HG02763 (cell line): ENCODE results near the gene ISG15.

Source experiments
- ATAC-seq: cut with Tn5 transposase; IDR thresholded peaks from one replicate; pipeline ENCODE4 v1.9.1; 2021; ENCODE audit warnings: mild to moderate bottlenecking, moderate library complexity; ENCODE audit not compliant: unreplicated experiment

Gene ISG15

DNA sequence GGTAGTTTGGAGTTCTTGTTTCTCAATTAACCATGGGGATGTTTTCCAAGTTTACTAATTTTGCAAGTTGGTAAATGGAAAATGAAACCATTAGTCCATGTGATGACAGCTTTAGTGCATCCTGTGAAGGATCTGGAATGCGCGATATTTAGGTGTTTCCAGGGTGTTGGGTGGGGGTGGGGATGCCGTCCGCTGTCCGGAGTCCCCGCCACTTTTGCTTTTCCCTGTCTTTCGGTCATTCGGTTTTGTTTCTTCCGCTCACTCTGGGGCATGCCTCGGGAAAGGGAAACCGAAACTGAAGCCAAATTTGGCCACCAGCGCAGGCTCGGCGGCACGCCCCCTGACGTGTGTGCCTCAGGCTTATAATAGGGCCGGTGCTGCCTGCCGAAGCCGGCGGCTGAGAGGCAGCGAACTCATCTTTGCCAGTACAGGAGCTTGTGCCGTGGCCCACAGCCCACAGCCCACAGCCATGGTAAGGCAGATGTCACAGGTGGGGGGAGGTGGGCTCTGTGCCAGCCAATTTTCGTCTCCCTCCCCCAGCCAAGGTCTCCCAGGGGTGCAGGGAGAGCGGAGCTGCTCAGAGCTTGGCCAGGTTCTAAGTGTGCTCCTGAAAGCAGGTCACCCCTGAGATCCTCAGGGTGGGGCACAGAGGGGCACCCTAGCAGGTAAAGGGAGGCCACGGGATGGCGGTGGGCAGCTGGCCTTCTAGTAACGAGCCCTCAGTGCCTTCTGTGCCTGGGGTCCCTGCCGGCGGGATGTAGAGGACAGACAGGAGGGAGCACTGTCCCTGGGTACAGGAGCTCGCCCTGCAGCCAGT, at the start of gene ISG15:
TSS of gene ISG15 (plus strand) at position 393 of the 817 bp plus-strand sequence. CDS start at position 470, 77 bp downstream.
- ATAC-seq: peak; percentile 72

DNA sequence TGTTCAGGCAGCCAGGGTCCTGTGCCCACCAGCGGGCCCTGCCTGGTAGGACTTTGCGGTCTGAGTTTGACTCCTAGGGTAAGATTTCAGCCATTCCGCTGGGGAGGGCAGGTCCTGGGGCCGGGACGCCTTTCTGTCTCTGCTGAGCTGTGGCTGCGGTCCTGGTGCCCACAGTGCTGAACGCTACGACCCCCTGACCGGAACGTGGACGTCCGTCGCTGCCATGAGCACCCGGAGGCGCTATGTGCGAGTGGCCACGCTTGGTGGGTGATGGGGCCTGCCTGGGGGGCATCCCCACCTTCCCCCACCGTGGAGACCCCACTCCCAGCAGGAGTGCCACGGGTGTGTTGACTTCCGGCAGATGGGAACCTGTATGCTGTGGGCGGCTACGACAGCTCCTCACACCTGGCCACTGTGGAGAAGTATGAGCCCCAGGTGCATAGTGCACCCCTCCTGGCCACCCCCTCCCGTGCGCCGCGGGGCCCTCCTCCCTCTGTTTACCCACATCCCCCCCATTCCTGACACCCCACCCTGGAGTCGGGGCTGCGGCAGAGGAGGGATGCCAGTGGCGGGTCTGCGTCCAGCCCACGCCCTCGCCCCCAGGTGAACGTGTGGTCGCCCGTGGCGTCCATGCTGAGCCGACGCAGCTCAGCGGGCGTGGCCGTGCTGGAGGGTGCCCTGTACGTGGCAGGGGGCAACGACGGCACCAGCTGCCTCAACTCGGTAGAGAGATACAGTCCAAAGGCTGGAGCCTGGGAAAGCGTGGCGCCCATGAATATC, 49.4 kb upstream of the ISG15 start:
- ATAC-seq: no peak

DNA sequence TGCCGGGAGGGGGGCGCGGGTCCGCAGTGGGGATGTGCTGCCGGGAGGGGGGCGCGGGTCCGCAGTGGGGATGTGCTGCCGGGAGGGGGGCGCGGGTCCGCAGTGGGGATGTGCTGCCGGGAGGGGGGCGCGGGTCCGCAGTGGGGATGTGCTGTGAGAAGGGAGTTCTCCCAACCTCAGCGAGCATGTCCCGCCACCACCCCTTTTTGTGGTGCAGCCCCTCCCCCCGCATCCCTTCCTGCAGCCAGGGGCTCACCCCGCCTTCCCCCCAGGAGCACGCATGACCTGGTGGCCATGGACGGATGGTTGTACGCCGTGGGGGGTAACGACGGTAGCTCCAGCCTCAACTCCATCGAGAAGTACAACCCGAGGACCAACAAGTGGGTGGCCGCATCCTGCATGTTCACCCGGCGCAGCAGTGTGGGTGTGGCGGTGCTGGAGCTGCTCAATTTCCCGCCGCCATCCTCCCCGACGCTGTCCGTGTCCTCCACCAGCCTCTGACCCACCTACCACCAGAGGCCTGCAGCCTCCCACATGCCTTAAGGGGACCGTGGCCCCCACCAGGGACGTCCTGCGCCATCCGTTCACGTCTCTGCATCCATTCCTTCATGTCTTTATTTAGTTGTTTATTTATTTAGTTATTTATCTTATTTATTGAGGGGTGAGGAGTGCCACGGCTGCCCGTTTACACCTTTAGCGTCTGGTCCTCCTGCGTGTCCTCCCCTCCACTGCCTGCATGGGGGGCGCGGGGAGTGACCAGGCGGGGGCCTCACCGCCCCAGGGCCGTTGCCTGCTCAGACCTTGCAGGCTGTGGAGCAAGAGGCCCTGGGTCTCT, 48.4 kb upstream of the ISG15 start:
- no peak for ATAC-seq

GRCh38 chr1:965526-966134, 47.7 kb upstream of the ISG15 start:
- ATAC-seq: no peak

- no peak for ATAC-seq
Observed at GRCh38 chr1:966135-966703, 47.1 kb upstream of the ISG15 start, which contains the start of gene PLEKHN1. PLEKHN1 (plus strand) TSS chr1:966482; CDS start chr1:966532, 50 bp downstream.

- ATAC-seq: peak; percentile 63
Observed at GRCh38 chr1:966704-967300, 46.5 kb upstream of the ISG15 start.

DNA sequence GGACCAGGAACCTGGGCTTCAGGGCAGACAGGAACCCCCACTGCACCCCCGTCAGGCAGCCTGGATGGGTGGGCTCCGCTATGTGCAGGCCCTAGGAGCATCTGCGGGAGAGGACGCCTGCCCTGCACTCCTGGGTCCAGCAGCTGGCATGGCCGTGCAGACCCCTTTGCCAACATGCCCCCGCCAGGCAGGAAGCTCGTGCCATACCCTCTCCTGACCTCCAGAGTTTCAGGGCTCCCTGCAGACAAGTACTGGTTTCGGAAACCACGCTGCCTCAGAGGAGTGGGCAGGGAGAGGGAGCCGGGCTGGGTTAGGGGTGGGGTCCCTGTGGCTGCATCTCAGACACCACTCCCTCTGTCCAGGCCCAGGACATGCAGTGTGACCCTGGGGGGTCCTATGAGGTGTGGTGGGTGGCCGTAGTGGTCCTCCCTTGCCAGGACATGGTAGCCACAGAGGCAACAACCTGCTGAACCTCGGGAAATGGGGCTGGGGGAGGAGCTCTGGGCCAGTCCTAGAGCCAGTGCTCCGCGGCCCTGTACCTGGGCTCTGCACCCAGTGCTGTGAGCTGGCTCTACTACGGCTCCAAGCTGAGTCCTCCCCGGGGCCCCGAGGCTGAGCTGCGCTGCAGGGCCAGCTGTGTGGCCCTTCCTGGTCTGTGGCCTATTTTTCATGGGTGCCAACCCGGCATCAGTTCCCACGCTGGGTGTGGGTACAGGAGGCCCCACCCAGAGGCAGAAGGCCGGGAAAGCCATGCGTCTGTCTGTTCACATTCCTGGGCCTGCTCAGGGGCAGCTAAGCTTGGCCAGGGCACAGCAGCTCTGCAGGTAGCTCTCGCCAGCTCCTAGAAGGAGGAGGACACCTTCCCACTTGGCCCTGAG, 45.6 kb upstream of the ISG15 start:
- no peak for ATAC-seq

- no peak for ATAC-seq
Observed at GRCh38 chr1:969260-969855, 43.9 kb upstream of the ISG15 start.

GRCh38 chr1:970242-970972, 42.9 kb upstream of the ISG15 start:
- ATAC-seq: no peak

DNA sequence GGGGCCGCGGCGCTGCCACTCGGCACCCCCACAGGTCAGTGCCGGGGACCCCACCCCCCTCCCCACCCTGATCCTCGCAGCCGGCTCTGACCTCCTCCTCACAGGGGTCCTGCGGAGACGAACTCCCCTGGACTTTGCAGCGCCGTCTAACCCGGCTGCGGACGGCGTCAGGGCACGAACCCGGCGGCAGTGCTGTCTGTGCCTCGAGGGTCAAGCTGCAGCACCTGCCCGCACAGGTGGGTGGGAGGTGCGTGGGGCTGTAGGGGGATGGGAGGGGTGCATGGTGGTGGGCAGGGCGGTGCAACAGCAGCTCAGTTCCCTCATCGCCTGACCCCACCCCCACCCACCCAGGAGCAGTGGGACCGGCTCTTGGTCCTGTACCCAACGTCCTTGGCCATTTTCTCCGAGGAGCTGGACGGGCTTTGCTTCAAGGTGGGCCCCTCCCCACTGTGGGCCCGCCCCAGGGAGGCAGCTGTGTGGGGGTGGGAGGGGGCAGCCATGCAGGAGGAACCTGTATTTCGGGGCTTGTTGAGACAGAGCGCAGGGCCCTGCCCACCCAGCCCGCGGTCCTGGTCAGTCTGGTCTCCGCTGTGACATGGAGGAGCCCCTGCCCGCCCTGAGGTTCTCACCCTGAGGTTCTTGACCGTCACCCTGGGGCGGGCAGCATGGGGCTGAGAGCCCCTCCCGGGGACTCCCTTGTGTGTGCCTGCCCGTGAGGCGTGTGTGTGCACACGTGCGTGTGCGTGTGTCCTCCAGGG, 42.1 kb upstream of the ISG15 start:
- ATAC-seq: no peak

GRCh38 chr1:971751-972506, 41.4 kb upstream of the ISG15 start:
- no peak for ATAC-seq

DNA sequence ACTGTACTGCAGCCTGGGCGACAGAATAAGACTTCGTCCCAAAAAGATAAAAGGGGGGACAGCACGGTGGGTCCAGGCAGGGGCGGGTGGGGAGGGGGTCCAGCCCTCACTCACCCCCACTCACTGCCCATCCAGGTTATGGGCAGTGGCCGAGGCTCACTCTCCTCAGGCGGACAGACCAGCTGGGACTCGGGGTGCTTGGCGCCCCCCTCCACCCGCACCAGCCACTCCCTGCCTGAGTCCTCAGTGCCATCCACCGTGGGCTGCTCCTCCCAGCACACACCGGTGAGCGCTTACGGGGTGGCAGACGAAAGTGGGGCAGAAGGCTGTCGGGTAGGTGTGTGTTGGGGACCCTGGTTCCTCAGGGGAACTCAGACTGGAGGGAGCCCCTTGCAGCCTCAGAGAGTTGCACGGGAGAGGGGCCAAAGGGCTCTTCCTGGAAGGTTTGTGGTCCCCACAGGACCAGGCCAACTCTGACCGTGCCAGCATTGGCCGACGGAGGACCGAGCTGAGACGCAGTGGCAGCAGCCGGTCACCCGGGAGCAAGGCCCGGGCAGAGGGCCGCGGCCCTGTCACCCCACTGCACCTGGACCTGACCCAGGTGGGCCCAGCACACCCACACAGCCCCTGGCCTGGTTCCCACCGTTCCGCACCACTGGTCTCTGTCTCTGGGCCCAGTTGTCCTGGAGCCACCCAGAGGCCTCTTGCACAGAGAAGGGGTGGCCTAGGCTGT, 40.4 kb upstream of the ISG15 start:
- ATAC-seq: no peak

DNA sequence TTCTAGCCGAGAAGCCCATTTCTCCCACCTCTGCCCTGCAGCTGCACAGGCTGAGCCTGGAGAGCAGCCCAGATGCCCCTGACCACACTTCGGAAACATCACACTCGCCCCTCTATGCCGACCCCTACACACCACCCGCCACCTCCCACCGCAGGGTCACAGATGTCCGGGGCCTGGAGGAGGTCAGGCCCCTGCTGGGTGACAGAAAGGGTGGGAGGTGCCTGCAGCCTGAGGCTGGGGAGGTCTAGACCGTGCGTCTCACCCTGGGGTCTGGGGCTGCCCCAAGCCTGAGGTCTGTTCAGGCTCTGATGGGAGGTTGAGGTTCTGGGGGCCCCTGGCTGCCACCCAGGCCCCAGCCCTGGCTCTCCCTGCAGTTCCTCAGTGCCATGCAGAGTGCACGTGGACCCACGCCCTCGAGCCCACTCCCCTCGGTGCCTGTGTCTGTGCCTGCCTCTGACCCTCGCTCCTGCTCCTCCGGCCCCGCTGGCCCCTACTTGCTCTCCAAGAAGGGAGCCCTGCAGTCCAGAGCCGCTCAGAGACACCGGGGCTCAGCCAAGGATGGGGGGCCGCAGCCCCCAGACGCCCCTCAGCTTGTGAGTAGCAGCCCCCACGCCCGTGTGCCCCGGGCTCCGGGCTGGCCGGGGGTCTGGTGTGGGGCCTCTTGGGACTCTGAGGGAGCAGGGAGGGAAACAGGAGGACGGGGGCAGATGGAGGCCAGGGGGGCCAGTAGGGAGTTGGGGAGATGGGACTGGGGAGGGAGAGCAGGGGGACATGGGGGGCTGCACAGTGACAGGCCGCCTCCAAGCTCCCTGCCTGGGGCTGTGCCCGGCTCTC, 39.6 kb upstream of the ISG15 start:
- no peak for ATAC-seq

DNA sequence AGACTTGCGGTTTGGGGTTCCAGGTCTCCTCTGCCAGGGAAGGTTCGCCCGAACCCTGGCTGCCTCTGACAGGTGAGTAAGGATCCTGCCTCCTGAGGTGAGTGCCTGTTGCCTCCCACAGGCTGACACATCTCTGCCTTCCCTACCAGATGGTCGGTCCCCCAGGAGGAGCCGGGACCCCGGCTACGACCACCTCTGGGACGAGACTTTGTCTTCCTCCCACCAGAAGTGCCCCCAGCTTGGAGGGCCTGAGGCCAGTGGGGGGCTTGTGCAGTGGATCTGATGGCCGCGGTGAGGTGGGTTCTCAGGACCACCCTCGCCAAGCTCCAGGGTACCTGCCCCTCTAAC, 39.0 kb upstream of the ISG15 start:
- ATAC-seq: no peak

DNA sequence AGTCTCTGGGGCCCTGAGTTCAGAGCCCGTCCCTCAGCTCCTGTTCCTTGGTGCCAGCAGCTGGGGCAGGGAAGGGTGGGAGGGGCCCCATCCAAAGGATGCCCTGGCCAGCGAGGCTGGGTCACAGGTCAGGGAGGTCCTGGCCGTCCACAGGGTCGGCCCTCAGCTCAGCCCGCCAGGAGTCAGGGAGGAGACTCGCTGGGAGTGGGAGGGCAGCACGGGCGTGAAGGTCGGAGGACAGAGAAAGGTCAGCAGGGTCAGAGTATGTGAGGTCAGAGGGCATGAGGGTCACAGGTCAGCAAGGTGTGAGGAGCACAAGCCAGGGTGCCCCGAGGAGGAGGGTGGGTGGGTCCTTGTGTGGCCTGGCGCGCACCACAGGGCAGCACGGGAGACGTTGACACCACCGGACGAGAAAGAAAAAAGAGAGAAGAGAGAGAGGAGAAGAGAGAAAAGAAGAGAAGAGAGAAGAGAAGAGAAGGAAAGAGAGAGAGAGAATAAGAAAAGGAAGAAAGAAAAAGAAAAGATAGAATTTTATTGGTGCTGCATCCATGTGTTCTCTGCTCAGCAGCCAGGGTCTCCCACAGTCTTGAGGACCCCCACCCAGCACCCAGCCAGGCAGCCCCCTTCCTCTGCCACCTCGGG, 38.5 kb upstream of the ISG15 start:
- no peak for ATAC-seq
